Measurements from ENCODE around the gene OSBPL10. TPM values are rescaled to one million over a fixed set of nuclear protein-coding genes. Genes with fewer than 3 reads are reported as not detected.

OSBPL10 gene
- total and polyA plus RNA-seq, 2 donors = 58.0 to 62.4 TPM

- no peaks in the 10 kb centered on the region for H3K4me1 ChIP-seq (ENCODE audit: insufficient read depth)
- WGBS = 85% methylated on average over 8 of the region's 8 CpGs
- no peaks in the 10 kb centered on the region for H3K36me3 ChIP-seq (ENCODE audit: insufficient read depth)
Measured at GRCh38 chr3:31732548-31732947, 248.5 kb downstream of the OSBPL10 start.

GRCh38 chr3:31729573-31729972 is 251.5 kb downstream of the OSBPL10 start:
- whole genome bisulfite sequencing = 90% methylated on average over 8 of the region's 8 CpGs
- DNase-seq (ENCODE audit: extremely low spot score) = no peak
- Histone ChIP-seq H3K4me1 (ENCODE audit: insufficient read depth) (no peaks in the 10 kb centered on the region), H3K27ac (ENCODE audit: low read depth) (no peak overlapping the region), H3K4me3 (ENCODE audit: low read depth, low read length) (no peak overlapping the region), H3K36me3 (ENCODE audit: insufficient read depth) (no peaks in the 10 kb centered on the region)

More at GRCh38 chr3:31732548-31732947, 248.5 kb downstream of the OSBPL10 start:
- no peak for DNase-seq (ENCODE audit: extremely low spot score)
- no peak overlapping the region for H3K27ac ChIP-seq (ENCODE audit: low read depth)
- H3K4me3 ChIP-seq (ENCODE audit: low read depth, low read length) = no peak overlapping the region

GRCh38 chr3:31729082-31729481 is 252.0 kb downstream of the OSBPL10 start:
- Histone ChIP-seq H3K4me3 (ENCODE audit: low read depth, low read length) (no peak overlapping the region), H3K27ac (ENCODE audit: low read depth) (no peak overlapping the region), H3K36me3 (ENCODE audit: insufficient read depth) (no peaks in the 10 kb centered on the region), H3K4me1 (ENCODE audit: insufficient read depth) (no peaks in the 10 kb centered on the region)
- DNase-seq (ENCODE audit: extremely low spot score) = no peak
- WGBS = 91% methylated on average over 3 of the region's 3 CpGs

DNA sequence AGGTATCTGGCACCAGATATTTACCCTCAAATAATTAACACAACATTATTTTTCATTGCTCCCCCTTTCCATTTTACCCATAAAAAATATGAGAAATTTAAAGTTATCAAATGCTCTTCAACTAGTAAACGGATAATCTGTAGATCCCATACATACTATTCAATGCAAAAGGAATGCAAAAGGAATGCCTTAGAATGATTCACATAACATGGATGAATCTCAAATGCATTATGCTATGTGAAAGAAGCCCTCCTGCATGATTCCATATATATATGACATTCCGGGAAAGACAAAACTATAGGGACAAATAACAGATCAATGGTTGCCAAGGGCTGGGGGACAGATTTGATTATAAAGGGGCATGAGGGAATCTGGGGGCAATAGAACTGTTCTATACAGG is 252.7 kb downstream of the OSBPL10 start:
- Histone ChIP-seq H3K4me3 (ENCODE audit: low read depth, low read length) (no peak overlapping the region), H3K4me1 (ENCODE audit: insufficient read depth) (no peaks in the 10 kb centered on the region), H3K27ac (ENCODE audit: low read depth) (no peak overlapping the region), H3K36me3 (ENCODE audit: insufficient read depth) (no peaks in the 10 kb centered on the region)
- no peak for DNase-seq (ENCODE audit: extremely low spot score)
- 94% methylated on average over 2 of the region's 2 CpGs for WGBS

DNA sequence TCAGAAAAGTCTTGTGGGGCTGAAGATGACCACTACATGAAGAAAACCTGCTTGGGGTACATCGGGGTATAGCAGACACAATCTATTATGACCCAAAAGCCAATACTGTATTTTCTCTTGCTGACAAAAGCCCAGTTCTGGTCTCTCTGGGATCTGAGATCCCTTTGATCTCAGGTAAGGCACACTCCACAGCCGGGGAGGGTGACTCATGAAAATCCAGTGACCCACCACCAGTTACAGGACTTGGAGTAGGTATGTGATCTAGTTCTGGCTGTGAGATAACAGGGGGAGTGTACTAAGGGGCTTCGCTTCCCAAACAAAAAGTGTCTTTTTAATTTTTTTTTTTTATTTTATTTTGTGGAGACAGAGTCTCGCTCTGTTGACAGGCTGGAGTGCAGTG is 255.1 kb downstream of the OSBPL10 start:
- WGBS = 97% methylated on average over 4 of the region's 4 CpGs
- no peaks in the 10 kb centered on the region for H3K36me3 ChIP-seq (ENCODE audit: insufficient read depth)
- no peak for DNase-seq (ENCODE audit: extremely low spot score)
- H3K4me1 ChIP-seq (ENCODE audit: insufficient read depth) = no peaks in the 10 kb centered on the region
- no peak overlapping the region for H3K27ac ChIP-seq (ENCODE audit: low read depth)
- no peak overlapping the region for H3K4me3 ChIP-seq (ENCODE audit: low read depth, low read length)

- no peaks in the 10 kb centered on the region for H3K36me3 ChIP-seq (ENCODE audit: insufficient read depth)
- no peak for DNase-seq (ENCODE audit: extremely low spot score)
- H3K27ac ChIP-seq (ENCODE audit: low read depth) = no peak overlapping the region
- 92% methylated on average over 6 of the region's 6 CpGs for WGBS
- no peaks in the 10 kb centered on the region for H3K4me1 ChIP-seq (ENCODE audit: insufficient read depth)
- H3K4me3 ChIP-seq (ENCODE audit: low read depth, low read length) = no peak overlapping the region
Measured at GRCh38 chr3:31725568-31725967, 255.5 kb downstream of the OSBPL10 start.

DNA sequence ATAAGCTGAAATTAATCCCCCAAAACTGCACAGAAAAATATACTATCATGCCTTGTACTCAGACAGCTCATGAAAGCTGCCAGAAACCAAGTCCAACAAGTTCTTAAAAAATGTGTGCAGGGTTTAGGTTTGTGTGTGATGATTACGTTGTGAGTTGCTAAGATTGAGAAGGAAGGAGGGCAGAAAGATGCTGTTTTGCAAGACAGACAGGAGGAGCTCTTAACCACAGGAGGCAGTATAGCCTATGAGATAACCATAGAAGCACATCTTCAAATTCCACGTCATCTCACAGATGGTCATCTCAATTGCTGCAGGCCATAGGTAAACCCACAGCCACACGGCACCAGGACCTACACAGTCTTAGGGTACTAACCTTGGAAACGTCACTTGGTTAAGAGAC is 256.4 kb downstream of the OSBPL10 start:
- no peaks in the 10 kb centered on the region for H3K4me1 ChIP-seq (ENCODE audit: insufficient read depth)
- H3K4me3 ChIP-seq (ENCODE audit: low read depth, low read length) = no peak overlapping the region
- H3K27ac ChIP-seq (ENCODE audit: low read depth) = no peak overlapping the region
- WGBS = 58% methylated on average over 4 of the region's 4 CpGs
- no peaks in the 10 kb centered on the region for H3K36me3 ChIP-seq (ENCODE audit: insufficient read depth)
- no peak for DNase-seq (ENCODE audit: extremely low spot score)

DNA sequence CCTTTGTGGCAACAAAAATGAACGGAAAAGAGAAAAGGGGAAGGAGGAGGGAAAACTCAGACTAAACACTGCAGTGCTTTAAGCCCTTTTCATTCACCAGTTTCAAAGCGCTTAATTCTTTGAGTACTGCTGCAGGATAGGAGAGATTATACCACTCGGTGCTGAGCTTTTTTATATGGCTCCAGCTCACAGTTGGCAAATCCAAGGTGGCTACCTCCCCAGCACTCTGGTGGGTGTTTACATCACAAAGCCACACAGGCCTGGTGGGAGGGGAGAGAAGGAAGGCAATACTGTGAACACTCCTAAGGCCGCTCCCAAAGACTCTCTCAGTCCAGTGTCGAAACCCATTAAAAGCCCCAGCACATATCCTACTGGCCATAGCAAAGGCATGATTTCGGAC is 256.9 kb downstream of the OSBPL10 start:
- Histone ChIP-seq H3K27ac (ENCODE audit: low read depth) (no peak overlapping the region), H3K36me3 (ENCODE audit: insufficient read depth) (no peaks in the 10 kb centered on the region), H3K4me1 (ENCODE audit: insufficient read depth) (no peaks in the 10 kb centered on the region), H3K4me3 (ENCODE audit: low read depth, low read length) (no peak overlapping the region)
- DNase-seq (ENCODE audit: extremely low spot score) = no peak
- WGBS = 38% methylated on average over 6 of the region's 6 CpGs

- no peak for DNase-seq (ENCODE audit: extremely low spot score)
- H3K27ac ChIP-seq (ENCODE audit: low read depth) = no peak overlapping the region
- H3K4me1 ChIP-seq (ENCODE audit: insufficient read depth) = no peaks in the 10 kb centered on the region
- H3K36me3 ChIP-seq (ENCODE audit: insufficient read depth) = no peaks in the 10 kb centered on the region
- WGBS = 55% methylated on average over 5 of the region's 5 CpGs
- H3K4me3 ChIP-seq (ENCODE audit: low read depth, low read length) = no peak overlapping the region
Measured at GRCh38 chr3:31723701-31724100, 257.4 kb downstream of the OSBPL10 start.

DNA sequence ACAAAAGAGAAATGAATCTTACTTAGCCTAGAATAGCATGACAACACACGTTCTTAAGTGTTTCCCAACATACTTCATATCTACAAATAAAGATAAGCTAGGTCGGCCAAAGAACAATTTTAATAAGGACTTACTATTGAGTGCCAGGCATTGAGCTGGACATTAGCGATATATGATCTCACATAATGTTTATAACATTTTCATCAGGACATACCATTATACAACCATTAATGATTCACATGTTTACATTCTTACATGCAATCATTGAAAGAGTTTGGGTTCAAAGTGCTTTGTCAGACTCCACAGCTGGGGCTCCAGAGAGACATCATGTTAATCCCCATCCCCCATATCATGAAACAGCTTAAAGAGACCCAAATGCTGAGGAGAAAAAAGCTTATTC is 259.4 kb downstream of the OSBPL10 start:
- no peak for DNase-seq (ENCODE audit: extremely low spot score)
- Histone ChIP-seq H3K4me1 (ENCODE audit: insufficient read depth) (no peaks in the 10 kb centered on the region), H3K36me3 (ENCODE audit: insufficient read depth) (no peaks in the 10 kb centered on the region), H3K4me3 (ENCODE audit: low read depth, low read length) (no peak overlapping the region), H3K27ac (ENCODE audit: low read depth) (no peak overlapping the region)
- 46% methylated on average over 3 of the region's 3 CpGs for WGBS

GRCh38 chr3:31714495-31715280 is 266.4 kb downstream of the OSBPL10 start:
- H3K36me3 ChIP-seq (ENCODE audit: insufficient read depth) = no peaks in the 10 kb centered on the region
- DNase-seq (ENCODE audit: extremely low spot score) = no peak
- 90% methylated on average over 11 of the region's 11 CpGs for WGBS
- no peak overlapping the region for H3K4me3 ChIP-seq (ENCODE audit: low read depth, low read length)
- H3K27ac ChIP-seq (ENCODE audit: low read depth) = no peak overlapping the region
- H3K4me1 ChIP-seq (ENCODE audit: insufficient read depth) = no peaks in the 10 kb centered on the region

GRCh38 chr3:31713816-31714215 is 267.2 kb downstream of the OSBPL10 start:
- Histone ChIP-seq H3K27ac (ENCODE audit: low read depth) (no peak overlapping the region), H3K4me3 (ENCODE audit: low read depth, low read length) (no peak overlapping the region), H3K4me1 (ENCODE audit: insufficient read depth) (no peaks in the 10 kb centered on the region), H3K36me3 (ENCODE audit: insufficient read depth) (no peaks in the 10 kb centered on the region)
- WGBS = 81% methylated on average over 5 of the region's 5 CpGs
- no peak for DNase-seq (ENCODE audit: extremely low spot score)

DNA sequence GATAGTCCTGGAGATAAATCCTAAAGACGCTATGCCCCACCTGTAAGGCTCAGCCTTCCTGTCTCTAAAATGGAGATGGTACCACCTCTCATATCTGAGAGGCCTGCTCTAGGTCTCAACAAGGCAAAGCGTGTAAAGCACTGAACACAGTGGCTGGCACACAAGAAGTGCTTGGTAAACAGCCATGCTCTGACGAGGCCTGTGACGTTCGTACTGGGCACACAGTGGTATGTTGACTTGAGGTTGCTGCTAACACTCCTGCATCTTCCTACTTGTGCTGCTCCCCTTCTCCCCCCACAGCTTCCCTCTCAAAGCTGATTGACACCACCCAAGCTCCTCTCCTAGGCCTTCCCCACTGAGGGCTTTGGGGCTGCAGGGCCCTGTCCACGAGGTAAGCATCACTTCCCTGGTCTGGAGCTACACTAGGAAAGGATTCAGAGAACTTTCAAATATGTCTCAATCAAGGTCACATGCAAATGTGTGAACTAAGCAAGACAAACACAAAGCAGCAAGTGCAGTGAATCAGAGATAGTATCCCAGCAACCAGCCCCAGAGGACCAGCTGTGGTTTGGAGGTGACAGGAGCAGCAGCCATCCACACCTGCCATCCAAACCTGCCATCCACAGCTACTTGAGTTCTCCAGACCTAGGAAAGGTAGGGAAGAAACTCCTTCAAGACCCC is 270.8 kb downstream of the OSBPL10 start:
- Histone ChIP-seq H3K27ac (ENCODE audit: low read depth) (no peak overlapping the region), H3K4me1 (ENCODE audit: insufficient read depth) (no peaks in the 10 kb centered on the region), H3K36me3 (ENCODE audit: insufficient read depth) (no peaks in the 10 kb centered on the region), H3K4me3 (ENCODE audit: low read depth, low read length) (no peak overlapping the region)
- 72% methylated on average over 6 of the region's 6 CpGs for WGBS
- no peak for DNase-seq (ENCODE audit: extremely low spot score)

- H3K4me1 ChIP-seq (ENCODE audit: insufficient read depth) = no peaks in the 10 kb centered on the region
- no peak for DNase-seq (ENCODE audit: extremely low spot score)
- no peaks in the 10 kb centered on the region for H3K36me3 ChIP-seq (ENCODE audit: insufficient read depth)
- H3K27ac ChIP-seq (ENCODE audit: low read depth) = no peak overlapping the region
- H3K4me3 ChIP-seq (ENCODE audit: low read depth, low read length) = no peak overlapping the region
- WGBS = 72% methylated on average over 4 of the region's 4 CpGs
Measured at GRCh38 chr3:31709526-31709925, 271.5 kb downstream of the OSBPL10 start.

Measured in urinary bladder (tissue), 4 donors.